HUES6 (cell line): Measurements from ENCODE around the gene IFNW1.

Experiments
- H3K27ac ChIP-seq: 2 replicates; pipeline ENCODE4 v1.7.0; 2013; ENCODE audit warnings: low read depth, mild to moderate bottlenecking, low read length, inconsistent platforms
- H3K27me3 ChIP-seq: 2 replicates; pipeline ENCODE4 v1.6.1; 2013; ENCODE audit warnings: low read length; ENCODE audit not compliant: control insufficient read depth, insufficient read depth
- H3K36me3 ChIP-seq: 2 replicates; pipeline ENCODE4 v1.6.1; 2013; ENCODE audit warnings: low read length; ENCODE audit not compliant: control insufficient read depth, insufficient read depth
- H3K4me1 ChIP-seq: 2 replicates; pipeline ENCODE4 v1.6.1; 2013; ENCODE audit warnings: low read length; ENCODE audit not compliant: control insufficient read depth, insufficient read depth
- H3K4me3 ChIP-seq: 2 replicates; pipeline ENCODE4 v1.5.1; 2013; ENCODE audit warnings: low read depth, low read length
- H3K9ac ChIP-seq: one replicate; pipeline ENCODE4 v1.6.1; 2013; ENCODE audit warnings: mild to moderate bottlenecking, low read length
- H3K9me3 ChIP-seq: 2 replicates; pipeline ENCODE4 v1.6.1; 2013; ENCODE audit warnings: low read depth, low read length; ENCODE audit not compliant: control insufficient read depth, insufficient read depth

IFNW1 gene

DNA sequence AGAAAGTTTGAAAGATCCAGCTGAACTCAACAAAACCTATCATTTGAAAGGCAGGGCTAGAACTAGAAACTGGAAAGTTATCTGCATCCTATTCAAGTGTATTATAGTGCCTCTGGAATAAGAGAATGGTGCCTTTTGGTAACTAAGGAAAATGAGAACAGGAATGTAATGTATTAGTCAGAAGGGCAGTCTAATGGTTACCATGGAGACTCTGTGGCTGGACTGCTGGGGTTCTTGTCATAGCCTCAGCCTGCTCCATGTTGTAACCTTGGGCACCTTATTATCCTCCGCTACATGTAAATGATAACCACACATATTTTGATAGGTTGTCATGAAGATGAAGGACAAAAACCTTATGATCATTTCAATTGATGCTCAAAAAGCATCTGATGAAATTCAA is 39.3 kb downstream of the IFNW1 start:
- Histone ChIP-seq H3K27me3 (no peaks in the 10 kb centered on the region), H3K27ac (no peak overlapping the region), H3K4me1 (0 out of 2 replicates have a peak, but pooled peaks cover 3% of the 10 kb centered on the region), H3K9ac (no peak overlapping the region), H3K9me3 (no peaks in the 10 kb centered on the region), H3K4me3 (no peak overlapping the region), H3K36me3 (no peaks in the 10 kb centered on the region)

DNA sequence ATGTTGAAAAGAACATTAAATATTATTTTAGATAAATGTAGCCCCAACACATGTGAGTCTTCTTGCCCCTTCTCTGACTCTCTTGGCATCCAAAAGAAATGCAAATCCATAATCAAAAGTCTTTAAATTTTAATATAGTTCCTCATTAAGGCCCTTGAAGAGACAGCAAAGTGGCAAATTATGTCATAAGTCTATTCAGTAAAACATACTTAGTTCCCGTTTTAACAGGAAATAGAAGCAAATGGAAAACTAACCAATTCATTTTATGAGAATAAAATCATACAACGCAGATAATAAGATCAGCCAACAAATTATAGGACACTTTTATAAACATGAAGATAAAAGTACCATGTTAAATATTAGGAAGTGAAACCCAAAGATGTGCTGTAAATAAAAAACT is 43.8 kb downstream of the IFNW1 start:
- H3K9ac ChIP-seq, result no peak overlapping the region
- H3K36me3 ChIP-seq, result no peaks in the 10 kb centered on the region
- no peaks in the 10 kb centered on the region for H3K27me3 ChIP-seq
- no peaks in the 10 kb centered on the region for H3K9me3 ChIP-seq
- H3K4me3 ChIP-seq, result no peak overlapping the region
- peaks cover 7% of the 10 kb centered on the region; the same call in 1 of the 2 replicates for H3K4me1 ChIP-seq
- no peak overlapping the region for H3K27ac ChIP-seq

DNA sequence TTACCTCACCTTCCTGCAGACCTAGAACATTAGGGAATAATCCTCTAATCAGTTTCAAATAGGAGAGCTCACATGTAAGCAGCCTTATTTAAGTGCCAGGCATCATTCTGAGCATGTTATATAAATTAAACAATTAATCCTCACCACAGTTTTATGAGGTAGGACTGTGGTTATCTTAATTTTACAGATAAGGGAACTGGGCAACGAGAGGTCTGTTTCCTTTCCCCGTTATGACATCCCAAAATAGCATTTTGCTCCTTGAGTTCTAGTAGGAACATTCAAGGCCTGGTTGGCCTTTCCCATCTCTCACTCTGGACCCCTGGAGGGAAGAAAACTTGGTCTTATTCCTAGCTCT is 44.8 kb downstream of the IFNW1 start:
- peaks cover 7% of the 10 kb centered on the region; the same call in 1 of the 2 replicates for H3K4me1 ChIP-seq
- H3K9ac ChIP-seq, result no peak overlapping the region
- H3K27me3 ChIP-seq, result no peaks in the 10 kb centered on the region
- H3K4me3 ChIP-seq, result no peak overlapping the region
- H3K27ac ChIP-seq, result no peak overlapping the region
- no peaks in the 10 kb centered on the region for H3K36me3 ChIP-seq
- H3K9me3 ChIP-seq, result no peaks in the 10 kb centered on the region

DNA sequence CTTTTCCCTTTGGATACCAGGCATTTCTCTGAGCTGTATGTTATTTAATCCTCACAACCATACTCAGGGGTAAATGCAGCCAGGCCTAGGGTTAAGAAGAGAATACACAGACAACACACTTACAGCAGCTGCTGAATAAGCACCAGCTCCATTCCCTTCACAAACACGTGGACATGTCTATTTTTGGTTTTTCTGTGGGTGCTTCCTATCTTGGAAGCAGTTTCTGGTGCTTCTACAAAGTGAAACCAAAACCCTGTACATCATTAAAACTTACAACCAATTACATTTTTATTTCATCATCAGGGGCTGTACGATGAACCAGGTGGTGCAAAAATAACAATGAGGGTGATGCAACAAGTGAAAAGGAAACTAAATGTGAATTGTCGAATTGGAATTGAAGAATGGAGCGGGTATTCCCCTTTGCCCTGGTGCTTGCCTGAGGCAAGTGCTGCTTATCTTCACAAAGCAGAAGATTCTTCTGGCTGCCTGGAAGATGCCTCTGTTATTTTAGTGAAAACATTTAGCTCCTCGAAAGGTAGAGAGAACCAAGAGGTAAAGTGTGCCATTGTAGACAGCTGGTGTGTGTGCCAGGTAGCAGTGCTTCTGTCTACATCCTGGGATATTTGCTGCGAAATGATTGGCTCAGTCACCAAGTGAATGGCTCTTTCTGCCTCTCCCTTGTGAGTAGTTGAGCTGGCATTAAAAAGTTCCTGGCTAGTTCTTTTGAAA is 45.3 kb downstream of the IFNW1 start:
- Histone ChIP-seq H3K27ac (no peak overlapping the region), H3K9ac (no peak overlapping the region), H3K4me3 (no peak overlapping the region)

DNA sequence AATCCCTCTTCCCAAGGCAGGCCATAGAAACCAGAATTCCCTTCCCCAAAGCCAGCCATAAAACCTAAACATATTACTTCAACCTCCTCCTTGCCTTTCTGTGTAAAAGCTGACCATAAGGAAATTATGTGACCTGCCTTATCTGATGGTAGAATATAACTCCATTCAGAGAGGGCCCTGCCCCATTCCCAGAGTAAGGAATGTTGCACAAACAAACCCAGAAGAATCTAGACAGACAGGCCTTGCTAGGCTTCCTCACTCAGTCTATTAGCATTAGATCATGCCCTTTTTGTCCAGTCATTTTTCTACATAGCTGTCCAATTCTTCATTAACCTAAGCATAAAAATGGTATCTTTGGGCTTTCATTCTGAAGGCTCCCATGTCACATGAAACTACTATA is 46.1 kb downstream of the IFNW1 start:
- H3K9ac ChIP-seq, result no peak overlapping the region
- H3K27ac ChIP-seq, result no peak overlapping the region

More for the DNA sequence above, 45.3 kb downstream of the IFNW1 start:
- Histone ChIP-seq H3K36me3 (no peaks in the 10 kb centered on the region), H3K27me3 (no peaks in the 10 kb centered on the region), H3K9me3 (no peaks in the 10 kb centered on the region), H3K4me1 (peaks cover 7% of the 10 kb centered on the region; the same call in 1 of the 2 replicates)

More for the DNA sequence above, 46.1 kb downstream of the IFNW1 start:
- no peaks in the 10 kb centered on the region for H3K27me3 ChIP-seq
- H3K9me3 ChIP-seq, result no peaks in the 10 kb centered on the region
- H3K36me3 ChIP-seq, result no peaks in the 10 kb centered on the region
- H3K4me1 ChIP-seq, result peaks cover 7% of the 10 kb centered on the region; the same call in 1 of the 2 replicates
- H3K4me3 ChIP-seq, result no peak overlapping the region
